ENCODE measurements around the gene BZW1.

GRCh38 chr2:200772620-200773019 is 39.1 kb upstream of the BZW1 start:
- TF ChIP-seq, protein P1, sequence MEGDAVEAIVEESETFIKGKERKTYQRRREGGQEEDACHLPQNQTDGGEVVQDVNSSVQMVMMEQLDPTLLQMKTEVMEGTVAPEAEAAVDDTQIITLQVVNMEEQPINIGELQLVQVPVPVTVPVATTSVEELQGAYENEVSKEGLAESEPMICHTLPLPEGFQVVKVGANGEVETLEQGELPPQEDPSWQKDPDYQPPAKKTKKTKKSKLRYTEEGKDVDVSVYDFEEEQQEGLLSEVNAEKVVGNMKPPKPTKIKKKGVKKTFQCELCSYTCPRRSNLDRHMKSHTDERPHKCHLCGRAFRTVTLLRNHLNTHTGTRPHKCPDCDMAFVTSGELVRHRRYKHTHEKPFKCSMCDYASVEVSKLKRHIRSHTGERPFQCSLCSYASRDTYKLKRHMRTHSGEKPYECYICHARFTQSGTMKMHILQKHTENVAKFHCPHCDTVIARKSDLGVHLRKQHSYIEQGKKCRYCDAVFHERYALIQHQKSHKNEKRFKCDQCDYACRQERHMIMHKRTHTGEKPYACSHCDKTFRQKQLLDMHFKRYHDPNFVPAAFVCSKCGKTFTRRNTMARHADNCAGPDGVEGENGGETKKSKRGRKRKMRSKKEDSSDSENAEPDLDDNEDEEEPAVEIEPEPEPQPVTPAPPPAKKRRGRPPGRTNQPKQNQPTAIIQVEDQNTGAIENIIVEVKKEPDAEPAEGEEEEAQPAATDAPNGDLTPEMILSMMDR (IDR thresholded peaks at IDR 0.05; ENCODE audit: low read depth, low read length, missing input control): no peak
- TF ChIP-seq FOXA1 (IDR thresholded peaks at IDR 0.05): no peak
- TF ChIP-seq HNF4G (IDR thresholded peaks at IDR 0.05): no peak
- TF ChIP-seq REST (IDR thresholded peaks at IDR 0.05): no peak
- no peak for TF ChIP-seq SP1 (IDR thresholded peaks at IDR 0.05)
- TF ChIP-seq JUND (IDR thresholded peaks at IDR 0.05): no peak
- no peak for TF ChIP-seq RAD21 (IDR thresholded peaks at IDR 0.05)
- TF ChIP-seq GABPA (IDR thresholded peaks at IDR 0.05 in 1 of 2, conservative IDR thresholded peaks at IDR 0.05 in 1 of 2): no peak
- TF ChIP-seq YY1 (IDR thresholded peaks at IDR 0.05): no peak
- no peak for TF ChIP-seq EGR1 (IDR thresholded peaks at IDR 0.05; ENCODE audit: low read depth in 2 of 2)
- TF ChIP-seq TAF1 (conservative IDR thresholded peaks at IDR 0.05): no peak

Data from liver (tissue), 3 donors.